Right cardiac atrium (tissue), 5 donors: ENCODE data around the gene EPHB3. TPM values are rescaled to one million over a fixed set of nuclear protein-coding genes. Genes with fewer than 3 reads are reported as not detected.

Experiments
- ATAC-seq, 2 donors: fragments of 200-7000 bp; cut with Tn5 transposase; one replicate each; pipeline versions ENCODE4 v1.8.0 to v1.9.1; 2020; ENCODE audit warnings: moderate library complexity in 2 of 2, mild to moderate bottlenecking in 1 of 2
- DNase-seq, 3 donors: peaks; one replicate each; pipeline ENCODE4 v3.0.0-alpha.2; 2020
- H3K27ac ChIP-seq: one replicate; pipeline ENCODE4 v1.5.1; 2013; ENCODE audit warnings: mild to moderate bottlenecking, low read length, control low read depth, moderate library complexity
- H3K27me3 ChIP-seq: one replicate; pipeline ENCODE4 v1.6.1; 2013; ENCODE audit not compliant: control insufficient read depth, insufficient read depth
- H3K4me1 ChIP-seq: one replicate; pipeline ENCODE4 v1.6.1; 2013; ENCODE audit warnings: low read length; ENCODE audit not compliant: control insufficient read depth, insufficient read depth
- H3K4me3 ChIP-seq: one replicate; pipeline ENCODE4 v1.5.1; 2013; ENCODE audit warnings: low read length, control low read depth
- H3K9me3 ChIP-seq: one replicate; pipeline ENCODE4 v1.6.1; 2013; ENCODE audit warnings: low read length; ENCODE audit not compliant: control insufficient read depth
- WGBS: extraction: QIAGEN DNeasy Blood & Tissue Kit; methylation state at CpG from one replicate; pipeline ENCODE4 v1.1.7; 2013; 5-methylcytosine and 5-hydroxymethylcytosine counted together
- intact Hi-C, 4 donors: fragments of 100-400 bp; cut with DNase I; formaldehyde crosslinking; loops; one replicate each; pipeline versions ENCODE4 v1.11.0 to v1.14.0; 2022 to 2023
- polyA plus RNA-seq: library from polyadenylated mRNA; stranded (reverse); fragments of 200-250 nt; gene quantifications from one replicate; pipeline ENCODE4 v1.2.3, GENCODE V29; 2013
- total RNA-seq, 4 donors: library from RNA; stranded (reverse); fragmentation: NEBNext Ultra II Directional; extraction: Animal tissue kit (Norgen Biotek cat#: 25700); gene quantifications; one replicate each; pipeline ENCODE4 v1.2.1, GENCODE V29; 2021
- donor health status: healthy with polysubstance abuse.
- donor health status: DM: no; HTN: yes; CAD: no.
- donor health status: DM: no; HTN: no; CAD: no.
- donor health status: DM: no; HTN: yes; CAD: no; lungs with severe emphysema.
- donor health status: DM: yes; HTN: yes; CAD: no.

EPHB3 gene
- total and polyA plus RNA-seq, 5 donors: 0.52 to 3.4 (median 2.9) TPM

DNA sequence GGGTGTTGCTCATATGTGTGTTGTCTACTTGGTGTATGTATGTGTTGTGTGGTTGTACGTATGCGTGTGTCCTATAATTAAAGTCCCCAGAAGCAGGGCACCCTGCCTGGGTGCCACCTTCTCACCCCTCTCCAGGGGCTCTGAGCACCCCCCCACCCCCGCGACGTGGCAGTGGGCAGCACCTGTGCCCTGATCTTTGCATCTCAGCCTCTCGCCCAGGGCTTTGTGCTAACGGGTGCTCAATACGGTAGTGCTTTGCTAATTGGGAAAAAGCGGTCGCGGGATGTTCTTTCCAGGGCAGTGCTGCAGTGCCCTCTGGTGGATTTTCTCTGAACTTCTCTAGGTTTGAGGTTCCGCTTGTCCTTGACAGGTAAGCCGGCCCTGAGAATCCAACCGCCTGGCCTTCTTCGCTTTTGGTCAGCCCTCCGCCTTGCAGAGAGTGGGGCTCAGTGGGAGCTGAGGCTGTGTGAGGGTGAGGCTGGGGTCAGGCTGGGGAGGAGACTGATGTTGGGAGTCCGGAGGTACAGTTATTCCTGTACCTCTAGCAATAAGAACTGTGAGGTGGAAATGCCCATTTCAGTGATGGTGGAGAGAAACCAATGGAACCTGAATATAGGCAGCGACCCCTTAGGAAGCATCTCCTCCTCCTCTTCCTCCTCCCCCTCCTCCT lies 17.6 kb upstream of the EPHB3 start:
- Histone ChIP-seq H3K27me3 (no peaks in the 10 kb centered on the region), H3K4me1 (no peaks in the 10 kb centered on the region), H3K4me3 (no peak overlapping the region), H3K9me3 (no peaks in the 10 kb centered on the region), H3K27ac (no peak overlapping the region)
- DNase-seq (peak; percentile 60 to 74 (median 72)), ATAC-seq (peak; percentile 53 to 73)
- WGBS: 8% methylated on average over 18 of the region's 18 CpGs
- intact Hi-C loops: loop anchor here (5.0 to 10.0 kb wide), 3 partner anchors 129 to 172 kb away; partner anchors contain the start of gene THPO (in 1 of the 4)

DNA sequence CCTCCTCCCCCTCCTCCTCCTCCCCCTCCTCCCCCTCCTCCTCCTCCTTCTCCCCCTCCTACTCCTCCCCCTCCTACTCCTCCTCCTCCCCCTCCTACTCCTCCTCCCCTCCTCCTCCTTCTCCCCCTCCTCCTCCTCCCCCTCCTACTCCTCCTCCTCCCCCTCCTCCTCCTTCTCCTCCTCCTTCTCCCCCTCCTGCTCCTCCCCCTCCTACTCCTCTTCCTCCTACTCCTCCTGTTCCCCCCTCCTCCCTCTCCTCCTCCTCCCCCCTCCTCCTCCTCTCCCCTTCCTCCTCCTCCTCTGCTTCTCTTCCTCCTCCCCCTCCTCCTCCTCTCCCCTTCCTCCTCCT lies 17.1 kb upstream of the EPHB3 start:
- no peak overlapping the region for H3K4me3 ChIP-seq
- H3K27me3 ChIP-seq: no peaks in the 10 kb centered on the region
- no peak overlapping the region for H3K27ac ChIP-seq
- DNase-seq: no peak
- intact Hi-C loops: loop anchor here (5.0 to 10.0 kb wide), 3 partner anchors 130 to 172 kb away; partner anchors contain the start of gene THPO (in 1 of the 4)
- no peak for ATAC-seq
- no peaks in the 10 kb centered on the region for H3K9me3 ChIP-seq
- H3K4me1 ChIP-seq: no peaks in the 10 kb centered on the region

DNA sequence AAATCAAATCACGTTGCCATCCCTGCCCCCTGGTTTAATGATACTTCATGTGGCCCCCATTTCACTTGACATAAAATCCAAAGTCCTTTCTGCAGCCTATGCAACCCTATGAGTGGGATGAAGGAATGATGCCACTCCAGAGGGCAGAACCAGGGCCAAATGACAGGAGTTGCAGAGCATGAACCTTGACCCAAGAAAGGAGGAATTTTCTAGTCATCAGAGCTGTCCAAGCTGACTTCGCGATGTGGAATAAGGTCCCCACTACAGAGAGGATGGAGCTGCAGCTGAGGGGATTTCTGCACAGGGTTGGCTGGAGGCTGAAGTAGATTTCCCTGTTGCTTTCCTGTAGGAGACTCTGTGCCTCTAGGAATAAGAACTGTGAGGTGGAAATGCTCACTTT lies 15.8 kb upstream of the EPHB3 start:
- ATAC-seq (no peak), DNase-seq (no peak)
- Histone ChIP-seq H3K4me1 (no peaks in the 10 kb centered on the region), H3K9me3 (no peaks in the 10 kb centered on the region), H3K27me3 (no peaks in the 10 kb centered on the region), H3K4me3 (no peak overlapping the region), H3K27ac (no peak overlapping the region)
- intact Hi-C loops: loop anchor here in 2 of 4 donors (10.0 kb wide), 2 partner anchors 131 to 171 kb away; partner anchors contain the start of gene THPO (in 1 of the 2)
- 76% methylated on average over 3 of the region's 3 CpGs for WGBS

DNA sequence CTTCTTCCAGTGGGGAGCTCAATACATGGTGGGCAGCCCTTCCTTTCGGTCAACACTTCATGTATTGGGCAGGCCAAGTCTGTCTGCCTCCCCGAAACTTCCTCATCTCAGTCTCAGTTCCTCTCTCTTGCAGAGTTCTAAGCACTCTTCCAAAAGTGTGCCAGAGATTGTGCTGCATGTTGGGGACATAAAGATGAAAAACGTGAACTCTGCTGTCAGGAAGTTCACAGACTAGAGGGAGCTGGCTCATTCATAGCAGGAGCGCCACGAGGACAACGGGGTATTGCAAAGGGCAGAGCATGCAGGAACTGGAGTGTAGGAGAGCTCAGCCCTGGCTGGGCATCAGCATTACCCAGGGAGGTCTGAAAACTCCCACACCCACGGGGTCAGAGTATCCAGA lies 15.3 kb upstream of the EPHB3 start:
- Histone ChIP-seq H3K4me3 (no peak overlapping the region), H3K27me3 (no peaks in the 10 kb centered on the region), H3K9me3 (no peaks in the 10 kb centered on the region), H3K27ac (no peak overlapping the region), H3K4me1 (no peaks in the 10 kb centered on the region)
- DNase-seq (peak in 2 of 3 donors; percentile 68 to 71), ATAC-seq (peak; percentile 41 to 46)
- intact Hi-C loops: loop anchor here in 2 of 4 donors (10.0 kb wide), 2 partner anchors 131 to 171 kb away; partner anchors contain the start of gene THPO (in 1 of the 2)
- WGBS: 47% methylated on average over 7 of the region's 7 CpGs

DNA sequence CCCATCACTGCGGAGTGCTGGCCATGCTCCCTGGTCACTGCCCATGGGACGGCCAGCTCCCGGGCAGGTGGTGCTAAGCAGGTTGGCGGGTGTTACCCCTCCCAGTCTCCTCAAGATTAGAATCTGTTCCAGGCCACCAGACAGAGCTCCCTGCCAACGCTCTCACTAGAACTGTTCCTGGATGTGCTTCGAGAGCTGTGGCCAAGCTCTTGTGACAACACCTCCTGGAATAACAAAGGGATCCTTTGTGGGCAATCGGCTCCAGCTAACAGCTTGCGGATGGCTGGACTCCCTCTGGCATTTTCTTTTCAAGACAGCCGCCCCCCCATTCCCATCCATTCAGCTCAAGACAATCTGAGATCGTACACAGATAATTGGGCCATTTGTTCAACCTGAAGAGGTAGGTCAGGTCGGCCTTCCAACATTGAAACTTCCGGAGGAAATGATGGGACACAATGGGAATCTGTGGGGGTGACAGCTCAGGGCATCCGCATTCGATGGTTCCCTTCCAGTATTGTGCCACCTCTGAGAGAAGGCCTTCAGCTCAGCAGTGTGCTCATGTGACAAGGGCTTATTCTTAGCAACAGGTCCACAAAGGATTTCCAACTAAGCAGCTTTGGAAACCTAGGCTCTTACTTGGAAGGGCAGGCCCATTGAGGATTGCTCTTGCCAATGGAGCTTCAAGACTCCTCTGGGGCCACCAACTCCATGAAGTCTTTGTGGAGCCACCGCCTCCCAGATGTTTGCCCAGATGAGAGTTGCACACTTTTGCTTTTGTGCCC lies 11.6 kb upstream of the EPHB3 start:
- Histone ChIP-seq H3K27ac (no peak overlapping the region), H3K4me1 (no peaks in the 10 kb centered on the region), H3K9me3 (no peaks in the 10 kb centered on the region), H3K4me3 (no peak overlapping the region), H3K27me3 (no peaks in the 10 kb centered on the region)
- DNase-seq: peak in 1 of 3 donors; percentile 61
- WGBS: 67% methylated on average over 15 of the region's 15 CpGs
- intact Hi-C loops: loop anchor here in 2 of 4 donors (10.0 kb wide), 2 partner anchors 135 to 175 kb away; partner anchors contain the start of gene THPO (in 1 of the 2)
- ATAC-seq: no peak

DNA sequence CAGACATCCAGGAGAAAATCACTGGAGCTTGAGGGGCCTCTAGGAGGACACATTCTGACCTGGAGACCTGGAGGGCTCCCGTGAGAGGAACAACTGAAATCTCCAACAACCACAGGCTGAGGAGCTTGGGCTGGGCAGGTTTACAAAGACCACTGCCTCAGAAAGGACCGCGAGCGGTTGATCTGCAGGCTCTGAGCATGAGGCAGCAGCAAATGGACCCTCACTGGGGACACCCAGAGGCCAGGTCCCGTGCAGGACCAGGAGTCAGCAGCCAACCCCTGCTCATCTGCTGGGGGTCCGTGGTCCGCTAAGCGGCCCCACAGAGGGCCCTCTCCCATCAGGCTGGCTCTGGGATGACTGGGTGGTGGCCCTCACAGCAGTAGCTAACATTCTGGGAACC lies 10.5 kb upstream of the EPHB3 start:
- Histone ChIP-seq H3K27me3 (no peaks in the 10 kb centered on the region), H3K9me3 (no peaks in the 10 kb centered on the region), H3K4me3 (no peak overlapping the region), H3K4me1 (no peaks in the 10 kb centered on the region), H3K27ac (no peak overlapping the region)
- ATAC-seq: no peak
- no peak for DNase-seq
- 91% methylated on average over 8 of the region's 8 CpGs for WGBS
- intact Hi-C loops: no loop called here

DNA sequence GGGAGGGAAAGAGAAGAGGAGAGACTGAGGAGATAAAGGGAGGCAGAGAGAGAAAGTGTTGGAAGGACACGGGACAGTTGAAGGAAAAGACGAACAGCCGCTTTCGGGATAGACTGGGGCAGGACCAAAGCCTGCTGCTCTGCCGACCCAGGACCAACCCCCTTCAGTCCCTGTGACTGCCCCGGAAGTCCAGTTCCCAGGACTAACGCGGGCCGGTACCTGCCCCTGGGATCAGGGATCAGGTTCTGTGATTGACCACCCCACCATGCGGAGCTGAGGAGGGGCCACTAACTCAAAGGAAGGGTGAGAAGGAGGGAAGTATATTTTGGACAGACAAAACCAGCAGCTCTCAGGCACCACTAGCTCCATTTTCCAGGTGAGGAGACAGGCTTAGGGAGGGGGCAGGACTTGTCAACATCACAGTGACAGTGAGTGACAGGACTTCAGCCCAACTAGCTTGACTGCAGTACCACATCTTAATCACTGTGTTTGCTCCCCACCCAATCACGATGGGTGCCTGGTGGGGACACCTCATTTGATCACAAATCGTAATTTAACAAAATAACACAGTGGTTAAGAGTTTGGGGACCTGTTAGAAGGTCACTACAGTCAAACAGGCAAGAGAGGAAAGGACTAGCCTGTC lies 9.8 kb upstream of the EPHB3 start:
- ATAC-seq: no peak
- WGBS: 83% methylated on average over 12 of the region's 12 CpGs
- Histone ChIP-seq H3K4me3 (no peak overlapping the region), H3K4me1 (no peaks in the 10 kb centered on the region), H3K9me3 (no peaks in the 10 kb centered on the region), H3K27ac (no peak overlapping the region), H3K27me3 (no peaks in the 10 kb centered on the region)
- intact Hi-C loops: no loop called here
- DNase-seq: no peak

DNA sequence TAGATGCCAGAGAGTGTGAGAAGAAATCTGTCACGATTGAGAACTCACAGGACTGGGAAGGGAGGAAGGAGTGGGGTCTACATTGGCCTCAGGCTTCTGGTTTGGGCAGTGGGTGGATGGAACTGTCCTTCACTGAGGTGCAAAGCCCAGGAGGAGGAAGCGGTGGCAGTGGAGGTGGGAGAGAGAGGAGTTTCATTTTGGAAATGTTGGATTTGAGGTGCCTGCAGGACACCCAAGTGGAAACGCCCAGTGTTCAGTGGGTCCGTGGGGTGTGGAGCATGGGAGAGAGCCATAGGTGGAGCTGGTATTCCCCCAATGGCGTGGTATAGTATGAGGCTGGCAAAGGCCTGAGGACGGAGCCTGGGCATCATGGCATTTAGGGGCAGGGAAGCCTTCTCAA lies 9.3 kb upstream of the EPHB3 start:
- no peaks in the 10 kb centered on the region for H3K9me3 ChIP-seq
- no peak for ATAC-seq

DNA sequence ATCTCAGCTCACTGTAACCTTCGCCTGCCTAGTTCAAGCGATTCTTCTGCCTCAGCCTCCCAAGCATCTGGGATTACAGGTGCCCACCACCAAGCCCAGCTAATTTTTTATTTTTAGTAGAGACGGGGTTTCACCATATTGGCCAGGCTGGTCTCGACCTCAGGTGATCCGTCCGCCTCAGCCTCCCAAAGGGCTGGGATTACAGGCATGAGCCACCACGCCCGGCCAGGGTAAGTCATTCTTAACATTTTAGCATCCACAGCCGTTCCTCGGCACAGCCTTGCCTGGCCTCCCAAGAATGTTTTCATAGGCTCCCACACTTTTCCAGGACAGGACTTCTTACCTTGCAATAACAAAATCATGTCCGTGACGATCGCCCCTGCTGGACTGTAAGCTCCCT lies 8.7 kb upstream of the EPHB3 start:
- WGBS: 91% methylated on average over 13 of the region's 13 CpGs
- intact Hi-C loops: no loop called here
- Histone ChIP-seq H3K4me3 (no peak overlapping the region), H3K9me3 (no peaks in the 10 kb centered on the region), H3K27ac (no peak overlapping the region), H3K27me3 (no peaks in the 10 kb centered on the region), H3K4me1 (no peaks in the 10 kb centered on the region)
- ATAC-seq (no peak), DNase-seq (no peak)

More for the DNA sequence above, 9.3 kb upstream of the EPHB3 start:
- 81% methylated on average over 6 of the region's 6 CpGs for WGBS
- H3K4me3 ChIP-seq: no peak overlapping the region
- no peak overlapping the region for H3K27ac ChIP-seq
- intact Hi-C loops: no loop called here
- no peaks in the 10 kb centered on the region for H3K27me3 ChIP-seq
- no peaks in the 10 kb centered on the region for H3K4me1 ChIP-seq
- DNase-seq: no peak

DNA sequence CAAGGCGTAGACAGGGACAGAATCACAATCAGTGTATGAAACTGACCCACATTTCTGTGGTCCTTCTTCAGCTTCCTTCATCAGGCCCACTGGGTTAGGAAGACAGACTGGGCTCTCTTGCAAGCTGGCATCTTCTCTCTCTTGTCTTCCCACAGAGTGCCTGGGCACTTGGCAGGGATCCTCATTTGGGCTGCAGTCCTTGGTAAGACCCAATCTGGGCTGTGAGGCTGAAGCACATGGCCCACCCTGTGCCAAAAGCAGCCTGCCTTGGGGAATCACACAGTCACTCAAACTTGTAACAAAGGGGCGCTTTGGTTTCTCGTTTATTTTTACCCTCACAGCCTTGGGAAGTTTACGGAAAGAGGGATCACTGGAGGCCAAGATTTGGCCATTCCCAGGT lies 8.2 kb upstream of the EPHB3 start:
- DNase-seq (no peak), ATAC-seq (no peak)
- 77% methylated on average over 4 of the region's 4 CpGs for WGBS
- Histone ChIP-seq H3K27me3 (no peaks in the 10 kb centered on the region), H3K27ac (no peak overlapping the region), H3K9me3 (no peaks in the 10 kb centered on the region), H3K4me1 (no peaks in the 10 kb centered on the region), H3K4me3 (no peak overlapping the region)
- intact Hi-C loops: no loop called here

DNA sequence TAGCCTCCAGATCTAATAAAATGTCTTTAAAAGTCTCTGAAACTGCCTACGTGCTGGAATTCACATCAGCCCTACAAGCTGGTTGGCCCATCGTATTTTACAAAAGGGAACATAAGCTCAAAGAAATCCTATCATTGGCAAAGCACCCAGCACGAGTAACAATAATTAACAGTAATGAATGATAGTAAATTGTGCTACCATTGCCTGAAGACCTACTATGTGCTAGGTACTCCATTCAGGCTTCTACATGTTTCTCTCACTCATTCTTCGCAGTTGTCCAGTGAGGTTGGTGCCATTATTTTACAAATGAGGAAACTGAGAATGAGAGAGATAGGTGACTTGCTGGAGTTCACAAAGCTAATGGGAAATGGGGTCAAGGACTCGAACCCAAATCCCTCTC lies 7.1 kb upstream of the EPHB3 start:
- H3K27ac ChIP-seq: no peak overlapping the region
- H3K9me3 ChIP-seq: no peaks in the 10 kb centered on the region
- H3K27me3 ChIP-seq: no peaks in the 10 kb centered on the region
- intact Hi-C loops: no loop called here
- no peaks in the 10 kb centered on the region for H3K4me1 ChIP-seq
- WGBS: 90% methylated on average over 5 of the region's 5 CpGs
- DNase-seq: no peak
- ATAC-seq: no peak
- no peak overlapping the region for H3K4me3 ChIP-seq
